SU-DHL-6 (cell line): ENCODE data around the gene UNC119.

Experiments
- EZH2phosphoT487 ChIP-seq: fragments of 200-600 bp; sonication (generic), shearing (Covaris generic); conservative IDR thresholded peaks from 2 replicates; pipeline ENCODE4 v1.6.1; 2018; ENCODE audit warnings: mild to moderate bottlenecking, antibody characterized with exemption, low read length, moderate library complexity, mixed read lengths
- TF ChIP-seq, protein P1 (sequence below): fragments of 200-600 bp; sonication (generic); IDR thresholded peaks from one replicate; pipeline ENCODE4 v1.5.1; 2017; ENCODE audit warnings: antibody characterized with exemption, mild to moderate bottlenecking, low read length, moderate library complexity; ENCODE audit not compliant: insufficient read depth, poor library complexity, severe bottlenecking

DNA sequence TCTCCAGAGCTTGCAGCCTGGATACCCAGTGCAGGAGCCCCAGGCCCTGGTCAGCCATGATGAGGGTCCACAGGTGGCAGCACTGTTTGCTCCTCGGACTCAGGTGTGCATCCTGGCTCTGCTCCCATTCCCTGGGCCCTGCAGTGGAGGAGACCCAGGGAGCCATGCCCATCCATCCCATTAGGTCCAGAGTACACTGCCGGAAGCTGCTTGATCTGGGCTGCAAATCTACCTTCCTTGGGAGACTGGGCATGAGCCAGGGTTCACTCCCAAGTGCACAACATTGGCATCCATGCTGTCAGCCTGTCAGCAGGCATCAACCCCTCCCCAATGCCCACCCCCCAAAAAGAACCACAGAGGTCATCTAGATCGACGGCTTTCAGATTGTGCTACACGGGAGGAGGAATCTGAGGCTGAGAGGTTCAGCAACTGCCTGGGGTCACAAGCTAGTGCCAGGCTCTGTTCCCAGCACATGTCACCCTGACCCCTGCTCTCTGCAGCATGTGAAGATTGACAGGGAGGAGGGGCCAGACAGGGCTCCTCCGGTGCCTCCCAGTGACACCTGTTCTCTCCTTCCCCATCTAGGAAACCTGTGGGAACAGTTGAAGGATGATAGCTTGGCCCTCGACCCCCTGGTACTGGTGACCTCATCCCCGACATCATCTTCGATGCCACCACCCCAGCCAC is 15.7 kb downstream of the UNC119 start:
- TF ChIP-seq, protein P1, sequence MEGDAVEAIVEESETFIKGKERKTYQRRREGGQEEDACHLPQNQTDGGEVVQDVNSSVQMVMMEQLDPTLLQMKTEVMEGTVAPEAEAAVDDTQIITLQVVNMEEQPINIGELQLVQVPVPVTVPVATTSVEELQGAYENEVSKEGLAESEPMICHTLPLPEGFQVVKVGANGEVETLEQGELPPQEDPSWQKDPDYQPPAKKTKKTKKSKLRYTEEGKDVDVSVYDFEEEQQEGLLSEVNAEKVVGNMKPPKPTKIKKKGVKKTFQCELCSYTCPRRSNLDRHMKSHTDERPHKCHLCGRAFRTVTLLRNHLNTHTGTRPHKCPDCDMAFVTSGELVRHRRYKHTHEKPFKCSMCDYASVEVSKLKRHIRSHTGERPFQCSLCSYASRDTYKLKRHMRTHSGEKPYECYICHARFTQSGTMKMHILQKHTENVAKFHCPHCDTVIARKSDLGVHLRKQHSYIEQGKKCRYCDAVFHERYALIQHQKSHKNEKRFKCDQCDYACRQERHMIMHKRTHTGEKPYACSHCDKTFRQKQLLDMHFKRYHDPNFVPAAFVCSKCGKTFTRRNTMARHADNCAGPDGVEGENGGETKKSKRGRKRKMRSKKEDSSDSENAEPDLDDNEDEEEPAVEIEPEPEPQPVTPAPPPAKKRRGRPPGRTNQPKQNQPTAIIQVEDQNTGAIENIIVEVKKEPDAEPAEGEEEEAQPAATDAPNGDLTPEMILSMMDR, result no peak
- TF ChIP-seq EZH2phosphoT487, result no peak
